HG03469 (cell line): Measurements from ENCODE around the gene RANGAP1.

Experiments used
- ATAC-seq: cut with Tn5 transposase; IDR thresholded peaks from one replicate; pipeline ENCODE4 v1.9.1; 2021; ENCODE audit warnings: mild to moderate bottlenecking, moderate library complexity, moderate number of reproducible peaks; ENCODE audit not compliant: unreplicated experiment

Gene RANGAP1

GRCh38 chr22:41204066-41204465 is 81.9 kb downstream of the RANGAP1 start:
- ATAC-seq = no peak

DNA sequence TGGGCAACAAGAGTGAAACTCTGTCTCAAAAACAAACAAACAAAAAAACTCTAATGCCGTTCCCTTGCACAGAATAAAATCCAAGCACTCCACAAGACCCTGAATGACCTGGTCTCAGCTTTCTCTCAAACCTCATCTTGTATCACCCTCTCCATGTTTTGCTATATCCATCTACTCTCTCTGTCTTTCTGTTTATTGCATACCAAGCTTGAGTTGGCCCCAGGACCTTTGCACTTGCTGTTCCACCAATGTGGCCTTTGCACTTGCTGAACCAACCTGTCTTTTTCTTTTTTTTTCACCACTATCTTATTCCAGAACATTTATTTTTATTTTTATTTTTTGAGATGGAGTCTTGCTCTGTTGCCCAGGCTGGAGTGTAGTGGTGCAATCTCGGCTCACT is 82.9 kb downstream of the RANGAP1 start:
- no peak for ATAC-seq

- no peak for ATAC-seq
Observed at GRCh38 chr22:41201141-41201540, 84.8 kb downstream of the RANGAP1 start.

DNA sequence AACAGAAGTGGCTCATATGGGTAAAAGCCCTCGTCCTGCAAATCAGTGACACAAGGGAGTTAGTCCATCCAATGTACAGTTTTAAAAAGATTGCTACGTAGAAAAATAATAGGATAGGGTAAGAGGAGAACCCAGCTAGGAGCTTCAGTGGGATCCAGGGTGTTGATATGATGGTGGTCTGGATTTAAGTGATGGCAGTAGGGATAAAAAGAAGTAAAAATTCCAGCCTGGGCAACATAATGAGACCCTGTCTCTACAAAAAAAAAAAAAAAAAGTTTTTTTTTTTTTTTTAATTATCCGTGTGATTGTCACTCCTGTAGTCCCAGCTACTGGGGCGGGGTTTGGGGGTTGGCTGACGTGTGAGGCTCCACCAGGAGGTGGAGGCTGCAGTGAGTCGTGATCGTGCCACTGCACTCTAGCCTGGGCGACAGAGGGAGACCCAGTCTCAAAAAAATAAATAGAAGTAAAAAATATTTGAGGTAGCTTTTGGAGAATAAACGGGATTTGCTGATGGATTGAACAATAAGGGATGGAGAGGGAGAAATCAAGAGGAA is 87.9 kb downstream of the RANGAP1 start:
- no peak for ATAC-seq

GRCh38 chr22:41197038-41197972 is 88.7 kb downstream of the RANGAP1 start:
- no peak for ATAC-seq
